Endothelial cell (in vitro differentiated cells): Measurements from ENCODE around the gene SRSF4. TPM values are rescaled to one million over a fixed set of nuclear protein-coding genes. Genes with fewer than 3 reads are reported as not detected.
A peak's percentile ranks its signal among the peaks of the same experiment; 100 is the strongest.
"Not testable (repeated sequence)": the region's sequence is repeated elsewhere in the genome, so short reads cannot be mapped to it uniquely, and the experiment has no call there.

Experiments used
- DNase-seq: peaks from one replicate; pipeline ENCODE4 v3.0.0; 2021; ENCODE audit warnings: low spot score
- H3K27ac Mint-ChIP-seq: one replicate; pipeline ENCODE4 v1.8.0; 2021; ENCODE audit warnings: mixed read lengths, inconsistent platforms; ENCODE audit not compliant: unreplicated experiment
- H3K27me3 Mint-ChIP-seq: one replicate; pipeline ENCODE4 v1.8.0; 2021; ENCODE audit warnings: mild to moderate bottlenecking, moderate library complexity, mixed read lengths, inconsistent platforms; ENCODE audit not compliant: unreplicated experiment
- H3K36me3 Mint-ChIP-seq: one replicate; pipeline ENCODE4 v1.8.0; 2021; ENCODE audit warnings: mild to moderate bottlenecking, low read depth, mixed read lengths, inconsistent platforms; ENCODE audit not compliant: unreplicated experiment
- H3K4me1 Mint-ChIP-seq: one replicate; pipeline ENCODE4 v1.8.0; 2021; ENCODE audit warnings: mild to moderate bottlenecking, mixed read lengths, inconsistent platforms; ENCODE audit not compliant: unreplicated experiment
- H3K4me3 Mint-ChIP-seq: one replicate; pipeline ENCODE4 v1.8.0; 2021; ENCODE audit warnings: mild to moderate bottlenecking, mixed read lengths, inconsistent platforms; ENCODE audit not compliant: unreplicated experiment
- H3K9me3 Mint-ChIP-seq: one replicate; pipeline ENCODE4 v1.8.0; 2021; ENCODE audit warnings: mixed read lengths, inconsistent platforms; ENCODE audit not compliant: unreplicated experiment
- CTCF ChIP-seq: fragments of 200-600 bp; sonication (generic); IDR thresholded peaks from one replicate; pipeline ENCODE4 v1.5.0; 2021; ENCODE audit warnings: antibody characterized with exemption; ENCODE audit not compliant: unreplicated experiment
- total RNA-seq: library from RNA; stranded (reverse); fragmentation: NEBNext Ultra II Directional; extraction: Animal tissue kit (Norgen Biotek cat#: 25700); gene quantifications from one replicate; pipeline ENCODE4 v1.2.1, GENCODE V29; 2021; ENCODE audit not compliant: unreplicated experiment

The SRSF4 gene
- total RNA-seq, 1 donor from 2014 or later: 68.6 TPM

GRCh38 chr1:29134695-29135028, 47.0 kb downstream of the SRSF4 start:
- peaks cover 3% of the 10 kb centered on the region for H3K27me3 Mint-ChIP-seq
- no peaks in the 10 kb centered on the region for H3K36me3 Mint-ChIP-seq
- peak; percentile 15 for DNase-seq
- no peak for TF ChIP-seq CTCF
- H3K9me3 Mint-ChIP-seq: no peaks in the 10 kb centered on the region
- no peak overlapping the region for H3K27ac Mint-ChIP-seq
- H3K4me3 Mint-ChIP-seq: no peak overlapping the region
- H3K4me1 Mint-ChIP-seq: peaks cover 7% of the 10 kb centered on the region

- Mint-ChIP-seq H3K4me3 (no peak overlapping the region), H3K9me3 (no peaks in the 10 kb centered on the region), H3K27me3 (peaks cover 3% of the 10 kb centered on the region), H3K36me3 (no peaks in the 10 kb centered on the region), H3K4me1 (peaks cover 7% of the 10 kb centered on the region), H3K27ac (no peak overlapping the region)
- TF ChIP-seq CTCF: no peak
- no peak for DNase-seq
These were observed 47.6 kb downstream of the SRSF4 start for GRCh38 chr1:29133861-29134694.

- H3K4me1 Mint-ChIP-seq, H3K27ac Mint-ChIP-seq, H3K4me3 Mint-ChIP-seq: not testable (repeated sequence)
These were observed 50.6 kb downstream of the SRSF4 start for GRCh38 chr1:29131056-29131455.

GRCh38 chr1:29129916-29130315, 51.8 kb downstream of the SRSF4 start:
- peaks cover 14% of the 10 kb centered on the region for H3K4me1 Mint-ChIP-seq
- TF ChIP-seq CTCF: no peak
- no peak for DNase-seq
- peaks cover 2% of the 10 kb centered on the region for H3K27me3 Mint-ChIP-seq
- no peak overlapping the region for H3K27ac Mint-ChIP-seq
- no peaks in the 10 kb centered on the region for H3K9me3 Mint-ChIP-seq
- H3K4me3 Mint-ChIP-seq: peak overlapping the region; percentile 60
- no peaks in the 10 kb centered on the region for H3K36me3 Mint-ChIP-seq

More at GRCh38 chr1:29131056-29131455, 50.6 kb downstream of the SRSF4 start:
- DNase-seq, H3K27me3 Mint-ChIP-seq, H3K36me3 Mint-ChIP-seq, H3K9me3 Mint-ChIP-seq: not testable (repeated sequence)

GRCh38 chr1:29128739-29129138, 53.0 kb downstream of the SRSF4 start:
- no peak overlapping the region for H3K4me3 Mint-ChIP-seq
- no peaks in the 10 kb centered on the region for H3K9me3 Mint-ChIP-seq
- TF ChIP-seq CTCF: no peak
- peaks cover 8% of the 10 kb centered on the region for H3K4me1 Mint-ChIP-seq
- no peak overlapping the region for H3K27ac Mint-ChIP-seq
- H3K27me3 Mint-ChIP-seq: peaks cover 2% of the 10 kb centered on the region
- no peaks in the 10 kb centered on the region for H3K36me3 Mint-ChIP-seq
- no peak for DNase-seq
